HG02642 (cell line): ENCODE results near the gene NTN4.
A peak's percentile ranks its signal among the peaks of the same experiment; 100 is the strongest.
"Not testable (repeated sequence)": the region's sequence is repeated elsewhere in the genome, so short reads cannot be mapped to it uniquely, and the experiment has no call there.

Experiments used
- ATAC-seq: cut with Tn5 transposase; IDR thresholded peaks from one replicate; pipeline ENCODE4 v1.9.1; 2021; ENCODE audit warnings: mild to moderate bottlenecking; ENCODE audit not compliant: unreplicated experiment, poor library complexity

NTN4 gene

DNA sequence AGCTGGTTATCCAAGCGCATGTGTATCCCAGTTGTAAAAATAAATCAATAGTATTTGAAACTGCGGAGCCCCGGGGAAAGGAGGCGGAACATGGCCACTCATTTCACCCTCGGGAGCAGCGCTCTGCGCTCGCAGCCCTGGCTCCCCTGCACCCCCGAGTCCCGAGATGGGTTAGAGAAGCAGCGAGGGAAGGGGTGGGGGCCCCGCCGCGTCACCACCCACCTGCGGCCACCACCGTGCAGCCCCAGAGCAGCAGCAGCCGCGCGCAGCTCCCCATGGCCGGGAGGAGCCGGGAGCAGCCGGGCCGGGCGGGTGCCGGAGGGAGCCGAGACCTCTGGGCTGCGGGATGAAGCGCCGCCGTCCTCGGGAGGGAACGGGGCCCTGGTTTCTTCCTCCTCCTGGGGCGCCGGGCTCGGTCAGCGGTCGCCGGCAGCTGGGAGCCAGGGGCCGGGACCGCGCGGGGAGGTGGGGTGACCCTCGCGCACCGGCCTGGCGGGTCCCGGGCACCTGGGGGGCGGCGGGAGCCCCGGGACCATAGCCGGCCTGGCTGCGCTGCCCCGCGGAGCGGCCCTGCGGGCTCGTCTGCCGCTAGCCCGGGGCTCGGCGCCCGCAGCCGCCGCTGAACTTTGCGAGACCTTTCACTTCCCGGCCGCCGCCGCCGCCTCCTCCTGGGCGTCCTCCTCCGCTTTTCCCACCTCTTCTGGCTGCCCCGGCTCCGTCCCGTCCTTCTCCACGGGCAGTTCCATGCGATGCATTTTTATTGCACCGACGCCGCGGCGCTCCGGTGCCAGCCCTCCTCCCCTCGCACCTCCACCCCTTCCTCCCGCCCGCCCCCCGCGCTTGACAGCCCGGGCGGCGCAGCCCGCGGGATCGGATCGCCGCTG is at the start of gene NTN4:
TSS of gene NTN4 (minus strand) at position 732 of the 884 bp plus-strand sequence. CDS start at position 277, 455 bp downstream.
- peak; percentile 79 for ATAC-seq

DNA sequence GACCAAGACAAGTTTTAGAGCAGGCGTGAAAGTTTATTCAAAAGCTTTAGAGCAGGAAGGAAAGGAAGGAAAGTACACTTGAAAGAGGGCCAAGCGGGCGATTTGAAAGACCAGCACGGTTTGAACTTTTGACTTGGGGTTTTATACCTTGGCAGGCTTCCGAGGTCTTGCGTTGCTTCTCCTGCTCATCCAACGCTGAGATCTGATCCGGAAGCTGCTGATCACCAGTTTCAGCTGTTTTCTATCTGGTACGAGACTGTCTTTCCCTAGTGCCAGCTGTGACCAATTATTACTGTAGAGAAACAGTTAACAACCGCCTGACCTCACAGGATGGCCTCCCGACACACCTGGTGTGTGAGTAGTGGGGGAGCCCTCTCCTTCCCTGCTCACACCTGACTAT is 47.6 kb upstream of the NTN4 start:
- no peak for ATAC-seq

DNA sequence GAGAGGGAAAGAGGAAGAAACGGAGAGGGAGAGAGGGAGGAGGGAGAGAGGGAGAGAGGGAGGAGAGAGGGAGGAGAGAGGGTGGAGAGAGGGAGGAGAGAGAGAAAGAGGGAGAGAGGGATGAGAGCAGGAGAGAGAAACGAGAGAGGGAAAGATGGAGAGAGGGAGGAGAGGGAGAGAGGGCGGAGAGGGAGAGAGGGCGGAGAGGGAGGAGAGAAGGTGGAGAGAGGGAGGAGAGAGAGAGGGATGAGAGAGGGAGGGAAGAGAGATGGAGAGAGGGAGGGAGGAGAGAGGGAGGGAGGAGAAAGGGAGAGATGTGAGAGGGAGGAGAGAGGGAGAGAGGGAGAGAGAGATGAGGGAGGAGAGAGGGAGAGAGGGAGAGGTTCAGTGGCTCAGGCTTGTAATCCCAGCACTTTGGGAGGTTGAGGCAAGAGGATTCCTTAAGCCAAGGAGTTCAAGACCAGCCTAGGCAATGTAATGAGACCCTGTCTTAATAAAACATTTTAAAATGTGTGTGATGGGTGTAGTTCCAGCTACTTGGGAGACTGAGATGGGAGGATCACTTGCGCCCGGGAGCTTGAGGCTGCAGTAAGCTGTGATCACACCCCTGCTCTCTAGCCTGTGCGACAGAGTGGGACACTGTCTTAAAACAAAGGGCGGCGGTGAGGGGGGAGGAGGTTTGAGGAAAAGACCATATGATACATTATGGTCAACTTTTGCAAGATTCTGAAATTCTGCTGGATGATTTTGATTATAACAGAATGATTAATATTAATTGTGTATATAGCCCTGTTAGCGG is 46.9 kb upstream of the NTN4 start:
- no peak for ATAC-seq

DNA sequence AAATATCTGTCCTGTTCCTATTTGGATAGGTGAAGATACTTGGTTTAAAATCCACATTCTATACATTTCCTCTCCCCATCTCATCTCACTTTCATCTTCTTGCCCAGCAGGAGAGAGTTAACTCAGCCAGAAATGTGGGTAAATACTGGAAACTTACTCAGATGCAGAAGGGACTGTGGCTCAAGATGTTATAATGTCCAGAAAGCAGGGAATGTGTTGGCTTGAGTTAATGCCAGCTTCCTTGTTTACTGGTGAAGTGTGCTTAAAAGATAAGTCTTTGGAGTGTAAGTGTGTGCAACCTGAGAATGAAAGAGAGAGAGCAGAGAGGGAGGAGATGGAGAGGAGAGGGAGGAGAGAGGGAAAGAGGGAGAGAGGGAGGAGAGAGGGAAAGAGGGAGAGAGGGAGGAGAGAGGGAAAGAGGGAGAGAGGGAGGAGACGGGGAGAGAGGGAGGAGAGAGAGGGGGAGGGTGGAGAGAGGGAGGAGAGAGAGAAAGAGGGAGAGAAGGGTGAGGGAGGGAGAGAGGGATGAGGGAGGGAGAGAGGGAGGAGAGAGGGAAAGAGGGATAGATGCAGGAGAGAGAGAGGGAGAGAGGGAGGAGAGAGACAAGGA is 46.2 kb upstream of the NTN4 start:
- ATAC-seq: no peak

DNA sequence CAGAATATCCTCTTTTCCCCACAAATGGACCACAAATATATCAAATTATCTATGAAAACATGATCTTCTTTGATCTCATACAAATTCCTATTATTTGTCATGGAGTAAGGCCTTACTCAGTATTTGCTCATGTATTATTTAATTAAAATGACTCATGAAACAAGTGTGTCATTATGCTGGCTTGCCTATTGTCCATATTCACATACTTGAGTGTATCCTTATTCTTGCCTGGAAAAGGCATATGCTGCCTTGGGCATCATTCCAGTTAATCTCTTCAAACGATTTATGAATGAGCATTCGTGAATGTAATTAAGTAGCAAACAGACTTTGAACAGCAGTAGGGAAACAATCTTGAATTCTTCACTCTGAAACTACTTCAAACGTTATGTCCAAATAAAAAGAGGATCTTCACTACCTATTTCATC is 45.6 kb upstream of the NTN4 start:
- no peak for ATAC-seq

DNA sequence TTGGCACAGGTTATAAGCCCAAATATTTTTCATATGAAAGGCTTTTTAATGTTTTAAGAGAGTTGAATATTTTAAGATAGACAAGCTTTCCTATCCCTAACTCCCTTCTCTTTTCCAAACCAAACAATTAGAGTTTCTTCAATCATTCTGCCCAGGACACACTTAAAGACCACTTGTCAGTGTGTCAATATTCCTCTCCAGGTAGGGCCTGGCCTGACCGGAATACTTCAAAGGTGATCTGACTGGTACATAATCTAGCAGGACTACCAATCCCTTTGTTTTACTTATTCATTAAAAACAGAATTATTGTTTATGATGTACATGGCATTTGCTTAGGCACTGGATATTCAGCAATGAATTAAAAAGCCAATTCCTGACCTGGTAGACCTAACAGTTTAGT is 44.0 kb upstream of the NTN4 start:
- ATAC-seq: no peak

DNA sequence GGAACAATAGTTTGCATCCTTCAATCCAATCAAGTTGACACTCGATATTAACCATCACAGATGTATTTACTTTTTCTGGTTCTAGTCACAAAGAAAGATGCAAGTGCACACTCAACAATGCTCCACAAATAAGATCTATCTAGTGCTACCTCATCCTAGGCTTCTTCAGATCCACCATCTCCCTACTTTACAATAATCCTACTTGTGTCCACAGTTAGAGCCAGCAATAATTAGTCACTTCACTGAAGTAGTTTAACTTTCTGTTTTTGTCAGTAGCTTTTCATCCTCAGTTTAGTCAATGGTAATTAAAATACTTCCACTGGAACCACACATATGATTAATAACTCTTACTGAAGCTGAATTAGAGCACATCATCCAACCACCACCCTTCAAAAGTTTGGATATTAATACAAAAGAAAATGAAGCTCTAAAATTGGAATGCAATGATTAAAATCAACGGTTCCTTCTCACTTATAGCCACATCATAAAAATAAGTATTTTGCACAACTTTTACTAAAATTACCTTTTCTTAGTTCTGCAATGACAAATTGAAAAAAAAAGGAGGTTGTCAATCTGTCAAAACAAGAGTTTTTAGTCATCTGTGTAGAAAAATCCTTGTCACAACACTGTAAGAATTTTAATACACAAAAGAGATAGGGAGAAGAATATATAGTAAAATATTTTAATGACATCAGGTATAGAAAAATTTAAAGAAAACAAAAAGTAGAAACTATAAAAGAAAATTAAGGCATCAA is 39.9 kb upstream of the NTN4 start:
- no peak for ATAC-seq

DNA sequence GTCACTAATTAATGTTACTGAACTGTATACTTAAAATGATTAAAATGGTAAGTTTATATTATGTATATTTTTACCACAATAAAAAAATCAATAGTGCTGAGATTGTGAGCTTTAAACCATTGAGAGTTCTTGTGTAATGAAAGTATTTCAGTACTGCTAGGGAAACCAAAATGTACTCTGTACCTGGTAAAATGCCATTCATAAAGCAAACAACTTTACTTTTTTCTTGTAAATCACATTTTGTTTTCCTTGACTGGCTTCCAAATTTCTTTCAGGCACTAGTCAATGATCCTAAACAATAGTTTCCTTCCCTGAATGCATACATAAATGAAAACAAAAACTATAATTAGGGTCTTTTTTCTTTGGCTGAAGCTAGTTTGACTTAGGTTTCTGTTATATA is 38.8 kb upstream of the NTN4 start:
- ATAC-seq: no peak

DNA sequence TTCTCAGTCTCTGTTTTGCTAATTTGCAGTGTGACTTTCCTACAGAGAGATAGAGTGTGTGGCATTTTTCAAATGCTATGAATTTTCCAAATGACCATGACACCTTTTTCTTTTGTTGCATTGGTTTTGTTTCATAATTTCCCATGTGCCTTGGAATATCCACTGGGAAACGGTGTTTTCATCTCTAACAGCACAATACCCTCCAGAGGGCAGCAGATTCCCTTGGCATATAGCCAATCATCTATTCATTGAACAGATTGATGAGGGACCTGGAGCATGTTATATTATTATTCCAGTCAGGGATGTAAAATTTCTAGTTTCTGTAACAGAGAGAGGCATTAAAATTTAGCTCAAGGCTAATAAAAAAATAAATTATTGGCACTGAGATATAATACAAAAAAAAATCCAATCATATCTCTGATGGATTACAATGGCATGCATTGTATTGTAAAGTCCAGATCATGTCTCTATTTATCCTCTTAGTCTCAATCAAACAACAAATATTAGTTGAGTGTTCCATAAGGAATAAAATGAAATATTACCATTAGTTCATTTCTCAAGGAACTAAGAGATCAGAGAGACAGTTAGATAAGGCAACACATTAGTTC is 29.6 kb upstream of the NTN4 start:
- ATAC-seq: no peak

DNA sequence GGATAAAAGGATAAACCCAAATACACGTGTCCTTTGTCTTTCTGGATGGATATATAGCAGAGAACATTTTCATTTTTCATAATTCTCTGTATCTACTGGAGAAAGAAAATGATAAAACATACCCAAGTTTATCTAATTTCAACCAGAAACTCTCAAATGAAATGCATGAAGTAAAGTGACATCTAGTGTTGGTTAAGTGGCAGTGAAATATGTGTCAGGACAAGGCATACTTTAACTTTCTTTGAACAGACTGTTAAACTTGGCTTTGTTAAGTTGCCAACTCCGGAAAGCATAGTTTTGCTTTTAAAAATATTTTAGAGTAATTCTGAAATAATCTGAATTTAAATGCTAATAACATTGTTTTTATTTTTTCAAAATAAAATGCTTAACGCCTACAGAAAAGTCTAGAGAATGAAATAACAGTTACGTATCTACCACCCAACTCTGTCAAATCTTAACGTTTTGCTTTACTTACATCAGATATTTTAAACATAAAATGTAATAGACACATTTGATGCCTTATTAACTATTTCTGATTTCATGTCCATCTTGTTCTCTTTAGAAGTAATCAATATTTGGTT is 25.2 kb upstream of the NTN4 start:
- no peak for ATAC-seq

DNA sequence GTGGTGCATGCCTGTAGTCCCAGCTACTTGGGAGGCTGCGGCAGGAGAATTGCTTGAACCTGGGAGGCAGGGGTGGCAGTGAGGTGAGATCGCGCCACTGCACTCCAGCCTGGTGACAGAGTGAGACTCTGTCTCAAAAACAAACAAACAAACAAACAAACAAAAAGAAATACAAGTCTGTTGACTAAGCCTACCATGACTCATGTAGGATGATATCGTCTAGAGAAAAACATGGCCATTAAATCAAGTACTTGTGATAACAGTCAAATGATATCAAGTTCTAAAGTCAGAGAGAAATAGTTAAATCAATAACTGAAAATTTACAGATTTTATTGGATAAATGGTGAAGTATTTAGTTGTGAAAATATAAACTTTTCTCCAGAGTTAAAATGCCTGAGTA is 21.6 kb upstream of the NTN4 start:
- ATAC-seq: not testable (repeated sequence)

DNA sequence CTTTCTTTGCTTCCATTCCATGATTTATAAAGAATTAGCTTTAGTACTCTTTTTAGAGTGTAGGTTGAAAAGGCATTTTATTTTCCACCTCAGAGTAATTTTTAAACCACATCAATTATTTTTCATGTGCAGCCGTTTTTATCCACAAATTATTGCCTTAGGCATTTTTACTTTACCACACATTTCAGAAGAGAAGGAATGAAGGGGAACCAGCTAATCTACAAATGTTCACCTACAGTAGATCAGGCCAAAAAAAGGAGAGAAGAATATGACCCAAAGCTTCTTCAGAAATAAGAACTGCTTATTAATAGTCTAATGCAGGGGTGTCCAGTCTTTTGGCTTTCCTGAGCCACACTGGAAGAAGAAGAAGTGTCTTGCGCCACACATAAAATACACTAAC is 19.8 kb upstream of the NTN4 start:
- no peak for ATAC-seq

DNA sequence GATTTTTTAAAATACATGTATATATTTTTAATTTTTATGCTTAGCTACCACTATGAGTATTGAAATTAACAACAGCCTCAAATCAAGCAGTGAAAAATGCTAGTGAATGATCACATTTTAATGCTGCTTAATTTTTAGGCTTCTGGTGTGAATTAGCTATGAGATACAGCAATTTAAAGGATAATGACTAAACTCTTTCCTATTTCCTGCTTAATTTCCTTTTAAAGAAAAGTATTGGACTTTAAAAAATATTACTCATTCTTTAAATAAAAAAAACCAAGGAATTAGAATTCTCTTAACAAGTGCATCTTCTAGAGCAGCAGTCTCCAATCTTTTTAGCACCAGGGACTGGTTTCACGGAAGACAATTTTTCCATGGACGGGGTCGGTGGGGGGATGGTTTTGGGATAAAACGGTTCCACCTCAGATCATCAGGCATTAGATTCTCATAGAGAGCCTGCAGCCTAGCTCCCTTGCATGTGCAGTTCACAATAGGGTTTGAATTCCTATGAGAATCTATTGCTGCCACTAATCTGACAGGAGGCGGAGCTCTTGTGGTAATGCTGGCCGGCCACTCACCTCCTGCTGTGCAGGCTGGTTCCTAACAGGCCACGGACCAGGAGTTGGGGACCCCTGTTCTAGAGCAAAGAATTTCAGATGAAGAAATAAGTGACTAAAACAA is 18.6 kb upstream of the NTN4 start:
- ATAC-seq: no peak

DNA sequence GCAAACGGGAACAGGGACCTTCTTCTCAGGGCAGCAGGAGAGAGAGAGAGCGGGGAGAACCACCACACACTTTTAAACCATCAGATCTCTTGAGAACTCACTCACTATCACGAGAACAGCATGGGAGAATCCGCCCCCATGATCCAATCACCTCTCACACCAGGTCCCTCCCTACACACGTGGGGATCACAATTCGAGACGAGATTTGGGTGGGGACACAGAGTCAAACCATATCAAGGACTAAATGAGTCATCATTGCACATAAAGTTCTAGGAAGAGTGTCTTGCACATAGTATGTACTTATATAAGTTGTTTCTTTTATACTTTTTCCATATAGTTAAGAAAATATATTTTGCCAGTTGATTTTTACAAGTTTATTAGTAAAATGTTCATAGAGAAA is 17.6 kb upstream of the NTN4 start:
- no peak for ATAC-seq

DNA sequence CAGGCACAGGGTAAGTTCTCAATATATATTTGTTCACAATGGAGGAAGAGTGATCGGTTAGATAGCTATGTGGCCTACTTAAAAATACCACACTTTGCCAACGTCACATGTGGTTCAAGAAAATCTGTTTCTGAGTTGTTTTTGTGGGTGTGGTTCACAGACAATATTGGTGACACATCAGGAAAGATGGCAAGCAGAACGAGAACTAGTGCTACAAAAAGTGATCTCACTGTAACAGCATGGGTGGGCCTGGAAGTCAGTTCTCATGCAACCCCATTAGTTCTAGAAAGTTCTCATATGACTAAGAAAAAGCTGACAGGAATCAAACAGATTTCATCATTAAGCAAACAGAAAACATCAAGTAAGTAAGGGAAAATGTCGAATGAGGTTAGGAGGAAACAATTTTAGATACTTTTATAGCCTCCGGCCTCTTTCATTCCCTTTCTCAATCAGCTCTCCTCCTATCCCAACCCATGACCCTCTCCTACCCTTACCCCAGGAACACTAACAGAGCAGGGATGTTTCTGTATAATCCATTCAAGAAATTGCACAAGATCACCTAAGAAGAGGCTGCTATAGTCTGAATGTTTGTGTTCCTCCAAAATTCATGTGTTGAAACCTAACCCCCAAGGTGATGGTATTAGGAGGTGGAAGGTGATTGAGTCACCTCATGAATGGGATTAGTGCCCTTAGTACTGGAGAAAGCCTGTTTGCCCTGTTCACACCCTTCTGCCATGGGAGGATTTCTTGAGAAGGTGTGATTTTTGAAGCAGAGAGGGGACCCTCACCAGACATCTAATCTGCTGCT is 15.5 kb upstream of the NTN4 start:
- no peak for ATAC-seq

DNA sequence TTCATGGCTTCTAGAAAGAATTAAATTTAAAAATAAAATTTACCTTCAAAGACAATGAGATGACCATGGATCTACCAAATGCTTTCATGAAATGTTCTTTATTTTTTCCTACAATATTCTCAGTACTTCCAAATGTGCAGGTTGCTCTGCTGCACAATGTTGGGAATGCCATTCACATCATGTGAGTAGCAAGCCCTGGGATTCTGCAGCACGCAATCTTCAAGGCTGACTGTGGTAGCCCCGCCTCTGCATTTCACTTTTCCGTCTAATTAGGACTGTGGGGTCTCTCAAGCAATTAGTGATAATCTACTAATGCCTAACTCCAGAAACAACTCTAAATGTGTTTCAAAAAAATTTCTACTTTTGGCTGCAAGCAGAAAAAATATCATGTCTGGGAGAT is 13.7 kb upstream of the NTN4 start:
- no peak for ATAC-seq

DNA sequence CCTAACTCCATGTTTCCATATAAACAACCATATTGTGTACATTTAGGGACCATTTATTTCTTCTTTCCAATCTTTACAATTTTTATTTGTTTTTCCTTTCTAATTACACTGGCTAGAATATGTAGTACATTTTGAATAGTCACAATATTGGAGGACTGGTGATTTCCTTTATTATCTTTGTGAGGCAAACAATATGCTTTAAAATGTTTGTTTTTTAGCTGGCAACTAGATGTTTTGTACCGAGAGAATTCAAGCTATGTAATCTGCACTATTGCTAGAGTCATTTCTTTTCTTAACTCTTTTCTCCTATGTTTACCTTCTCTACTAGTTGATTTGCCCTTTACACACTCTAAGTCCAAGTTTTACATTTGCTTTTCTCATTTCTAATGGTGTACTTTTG is 13.3 kb upstream of the NTN4 start:
- no peak for ATAC-seq
